Diencephalon (tissue), 1 donor: Measurements from ENCODE around the gene CLCA4. TPM values are rescaled to one million over a fixed set of nuclear protein-coding genes. Genes with fewer than 3 reads are reported as not detected.

Experiments
- total RNA-seq: library from RNA; depleted of rRNA; stranded (reverse); fragments of >200 nt; gene quantifications from one replicate; pipeline ENCODE4 v1.2.3, GENCODE V29; 2014

The CLCA4 gene
- not detected for total RNA-seq

GRCh38 chr1:86546787-86547221 is at the start of gene CLCA4:
Gene CLCA4, plus strand, starts transcription at chr1:86547078. Its CDS starts 42 bp downstream, at chr1:86547120.

Other genes starting within 250 kb of the CLCA4 start
- 103 TPM for gene ODF2L, start 150.8 kb upstream of the CLCA4 start, total RNA-seq
- not detected for gene CLCA2, start 122.9 kb upstream of the CLCA4 start, total RNA-seq
- gene CLCA1, start 78.2 kb upstream of the CLCA4 start, total RNA-seq = not detected
- 164 TPM for gene SH3GLB1, start 157.5 kb downstream of the CLCA4 start, total RNA-seq